Upper lobe of left lung (tissue), 4 donors: Measurements from ENCODE around the gene TFCP2.

Experiments used
- CTCF ChIP-seq, 6 experiments: fragments of 450-650 bp in 4 of 6; fragments of 200-600 bp in 2 of 6; sonication (generic) in 2 of 6; IDR thresholded peaks; one replicate each; pipeline ENCODE4 v1.5.1; 2016 to 2019; ENCODE audit warnings: antibody characterized with exemption in 6 of 6
- EP300 ChIP-seq, 4 donors: sonication (generic); formaldehyde crosslinking; IDR thresholded peaks; one replicate each; pipeline ENCODE4 v1.5.1; 2017; ENCODE audit warnings: antibody characterized with exemption in 4 of 4, control low read depth in 2 of 4
- POLR2A ChIP-seq, 4 donors: fragments of 450-650 bp; IDR thresholded peaks; one replicate each; pipeline ENCODE4 v1.5.1; 2016 to 2017; ENCODE audit warnings: antibody characterized with exemption in 4 of 4, mild to moderate bottlenecking in 2 of 4
- POLR2AphosphoS5 ChIP-seq, 2 donors: sonication (generic); formaldehyde crosslinking; IDR thresholded peaks; one replicate each; pipeline ENCODE4 v1.5.1; 2017; ENCODE audit warnings: antibody characterized with exemption in 2 of 2

GRCh38 chr12:51103977-51104376 is 69.0 kb downstream of the TFCP2 start:
- TF ChIP-seq CTCF (IDR thresholded peaks at IDR 0.05) = no peak
- TF ChIP-seq POLR2A (IDR thresholded peaks at IDR 0.05) = no peak
- TF ChIP-seq POLR2AphosphoS5 (IDR thresholded peaks at IDR 0.05) = no peak
- no peak for TF ChIP-seq EP300 (IDR thresholded peaks at IDR 0.05)
